HG03457 (cell line): ENCODE results near the gene SH3PXD2B.
"Not testable (repeated sequence)": the region's sequence is repeated elsewhere in the genome, so short reads cannot be mapped to it uniquely, and the experiment has no call there.

Experiments used
- ATAC-seq: cut with Tn5 transposase; IDR thresholded peaks from one replicate; pipeline ENCODE4 v1.9.1; 2021; ENCODE audit warnings: moderate number of reproducible peaks; ENCODE audit not compliant: unreplicated experiment

SH3PXD2B gene

DNA sequence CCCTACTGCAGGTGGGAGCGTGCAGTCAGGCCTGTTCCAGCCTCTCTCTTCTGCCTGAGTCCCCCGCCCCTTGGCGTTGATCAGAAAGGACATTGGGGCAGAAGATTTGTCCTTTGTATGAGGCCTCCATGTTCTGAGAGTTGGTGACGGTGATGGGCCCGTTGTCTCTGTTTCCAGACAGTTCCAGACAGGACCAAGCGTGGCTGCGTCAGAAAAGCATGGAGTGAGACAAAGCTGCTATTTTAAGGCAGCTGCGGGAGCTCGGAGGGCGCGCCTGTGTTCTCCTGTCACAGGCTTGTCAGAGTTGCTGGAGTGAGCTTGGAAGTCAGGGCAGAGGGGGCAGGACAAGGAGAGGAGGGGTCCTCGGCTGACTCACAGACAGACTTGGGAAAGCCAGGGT, 32.1 kb upstream of the SH3PXD2B start:
- no peak for ATAC-seq

DNA sequence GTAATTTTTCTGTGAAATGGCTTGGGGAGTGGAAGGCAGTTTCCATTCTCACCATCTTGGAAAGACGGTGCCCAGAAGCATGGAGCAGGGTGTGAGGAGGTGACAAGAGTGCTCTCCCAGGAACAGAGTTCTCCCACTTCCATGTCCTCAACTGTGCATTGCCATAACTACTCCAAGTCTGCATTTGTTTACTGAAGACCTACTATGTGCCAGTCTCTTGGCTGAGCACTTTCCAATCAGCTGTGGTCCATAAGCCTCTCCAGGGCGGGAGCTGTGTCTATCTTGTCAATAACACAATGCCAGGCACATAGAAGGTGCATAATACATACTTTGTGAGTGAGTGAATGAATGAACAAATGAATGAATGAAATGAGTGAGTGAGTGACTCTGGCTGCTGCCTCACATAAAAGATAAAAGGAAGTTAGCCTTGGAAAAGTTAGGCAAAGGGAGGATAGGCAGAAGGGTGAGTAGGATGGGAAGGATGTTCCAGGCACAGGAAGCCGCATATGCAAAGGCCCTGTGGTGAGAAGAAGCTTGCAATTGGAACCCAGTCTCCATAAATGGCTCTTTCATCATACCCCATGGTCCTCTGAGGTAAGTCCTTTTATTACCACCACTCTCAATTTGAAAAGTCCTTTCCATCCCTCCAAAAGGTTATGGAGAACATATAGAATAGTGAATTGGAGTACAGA, 31.3 kb upstream of the SH3PXD2B start:
- no peak for ATAC-seq

DNA sequence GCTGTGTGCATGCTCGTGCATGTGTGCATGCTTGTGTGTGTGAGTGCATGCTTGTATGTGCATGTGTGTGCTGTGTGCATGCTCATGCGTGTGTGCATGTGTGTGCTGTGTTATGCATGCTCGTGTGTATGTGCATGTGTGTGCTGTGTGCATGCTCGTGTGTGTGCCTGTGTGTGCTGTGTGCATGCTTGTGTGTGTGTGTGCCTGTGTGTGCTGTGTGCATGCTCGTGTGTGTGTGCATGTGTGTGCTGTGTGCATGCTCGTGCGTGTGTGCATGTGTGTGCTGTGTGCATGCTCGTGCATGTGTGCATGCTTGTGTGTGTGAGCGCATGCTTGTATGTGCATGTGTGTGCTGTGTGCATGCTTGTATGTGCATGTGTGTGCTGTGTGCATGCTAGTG, 30.3 kb upstream of the SH3PXD2B start:
- ATAC-seq: no peak

DNA sequence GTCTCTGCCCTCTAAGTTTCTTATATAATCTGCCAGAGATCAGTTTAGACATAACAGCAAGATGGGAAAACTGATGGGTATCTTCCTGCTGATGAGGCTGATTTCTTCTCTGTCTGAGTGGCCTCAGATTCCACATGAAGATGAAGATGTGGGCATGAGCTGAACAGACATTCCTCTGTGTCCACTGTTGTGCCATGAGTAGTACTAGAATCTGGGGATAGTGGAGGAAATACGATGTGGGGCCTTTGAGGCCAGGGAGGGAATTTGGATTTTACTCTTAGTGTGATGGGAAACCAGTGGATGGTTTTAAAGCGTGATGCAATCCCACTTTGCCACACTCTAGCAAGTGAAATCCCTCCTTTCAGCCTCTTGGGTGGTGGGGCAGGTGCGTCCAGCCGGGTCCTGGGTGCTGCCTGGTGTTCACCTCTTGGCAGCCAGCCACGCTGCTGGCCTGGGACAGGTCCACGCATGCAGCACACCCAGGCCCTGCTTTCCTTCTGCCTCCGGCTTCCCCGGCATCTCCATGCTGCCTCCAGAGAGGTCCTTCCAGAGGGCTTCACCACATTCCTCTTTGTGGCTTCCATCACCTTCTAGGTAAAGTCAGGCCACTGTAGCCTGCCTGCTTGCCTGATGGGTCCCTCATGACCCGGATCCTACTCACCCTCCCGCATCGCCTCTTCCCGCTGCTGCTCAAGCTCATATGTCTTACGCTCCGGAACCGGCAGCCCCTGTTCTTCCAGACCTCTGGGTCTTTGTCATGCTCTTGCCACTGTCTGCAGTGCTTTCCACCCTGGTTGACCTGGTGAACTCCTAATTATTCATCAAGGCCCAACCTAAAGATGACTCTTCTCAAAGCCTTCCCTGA, 28.1 kb upstream of the SH3PXD2B start:
- no peak for ATAC-seq

DNA sequence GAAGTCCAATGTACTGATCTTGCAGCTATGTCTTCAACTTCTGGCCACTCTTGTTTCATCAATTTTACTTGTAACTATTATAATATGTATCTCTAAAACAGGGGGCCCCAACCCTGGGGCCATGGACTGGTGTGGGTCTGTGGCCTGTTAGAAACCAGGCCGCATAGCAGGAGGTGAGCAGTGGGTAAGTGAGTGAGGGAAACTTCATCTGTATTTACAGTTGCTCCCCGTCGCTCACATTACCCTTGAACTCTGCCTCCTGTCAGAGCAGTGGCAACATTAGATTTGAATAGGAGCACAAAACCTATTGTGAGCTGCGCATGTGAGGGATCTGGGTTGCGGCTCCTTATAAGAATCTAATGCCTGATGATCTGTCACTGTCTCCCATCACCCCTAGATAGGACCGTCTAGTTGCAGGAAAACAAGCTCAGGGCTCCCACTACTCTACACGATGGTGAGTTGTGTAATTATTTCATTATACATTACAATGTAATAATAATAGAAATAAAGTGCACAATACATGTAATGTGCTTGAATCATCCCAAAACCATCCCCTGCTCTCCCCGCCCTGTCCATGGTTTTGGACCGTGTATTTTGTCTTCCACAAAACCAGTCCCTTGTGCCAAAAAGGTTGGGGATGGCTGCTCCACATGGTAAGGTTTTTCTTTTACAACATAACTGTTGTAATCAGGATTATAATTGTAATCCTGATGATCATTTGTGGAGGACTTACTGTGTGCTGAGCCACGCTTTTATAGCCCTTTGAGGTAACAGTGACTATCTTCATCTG, 26.9 kb upstream of the SH3PXD2B start:
- ATAC-seq: no peak

DNA sequence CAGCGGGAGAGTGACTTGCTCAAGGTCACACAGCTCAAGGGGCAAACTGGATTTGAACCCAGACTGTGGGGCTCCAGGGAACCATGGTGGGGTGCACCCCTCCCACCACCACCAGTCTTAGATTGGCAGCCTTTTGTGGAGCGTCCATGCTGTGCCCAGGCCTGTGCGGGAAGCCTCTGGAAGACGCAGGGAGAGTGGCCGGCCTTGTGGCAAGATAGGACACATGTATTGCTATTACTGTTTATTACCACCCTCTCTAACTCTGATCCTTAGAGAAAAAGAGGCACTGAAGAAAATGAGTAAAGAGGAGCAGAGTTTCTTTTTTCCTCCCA, 25.4 kb upstream of the SH3PXD2B start:
- ATAC-seq: no peak

DNA sequence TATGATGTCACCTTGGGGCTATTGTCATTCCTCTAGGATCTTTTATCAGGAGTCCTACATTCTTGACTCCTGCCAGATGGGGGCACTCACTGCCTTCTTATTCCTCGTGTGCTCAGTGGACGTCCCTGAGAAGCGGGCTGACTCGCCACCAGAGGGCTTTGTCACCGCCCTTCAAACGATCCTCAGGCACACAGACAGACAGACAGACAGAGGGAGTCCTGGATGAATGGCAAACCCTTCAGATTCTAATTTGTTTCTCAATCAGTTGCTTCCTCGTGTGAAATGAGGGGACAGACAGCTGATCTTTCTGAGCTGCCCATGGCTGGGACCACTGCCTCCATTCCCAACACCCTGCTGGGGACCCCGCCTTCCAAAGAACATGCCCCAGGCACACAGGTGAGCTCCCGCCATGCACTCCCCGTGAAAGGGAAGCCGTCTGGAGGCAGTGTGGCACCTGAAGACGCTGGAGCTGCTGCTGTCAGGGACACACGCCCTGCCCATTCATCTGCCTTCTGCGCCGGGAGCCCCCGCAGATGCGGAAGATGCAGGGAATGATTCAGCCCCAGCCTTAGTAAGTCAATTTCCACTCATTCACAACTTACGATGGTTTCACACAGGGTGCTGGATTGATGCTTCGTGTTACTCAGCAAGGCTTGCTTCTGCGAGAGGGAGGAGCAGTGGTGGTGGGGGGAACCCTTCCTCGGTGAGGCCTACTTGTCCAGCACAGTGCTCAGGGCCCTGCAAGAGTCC, 24.9 kb upstream of the SH3PXD2B start:
- ATAC-seq: no peak

DNA sequence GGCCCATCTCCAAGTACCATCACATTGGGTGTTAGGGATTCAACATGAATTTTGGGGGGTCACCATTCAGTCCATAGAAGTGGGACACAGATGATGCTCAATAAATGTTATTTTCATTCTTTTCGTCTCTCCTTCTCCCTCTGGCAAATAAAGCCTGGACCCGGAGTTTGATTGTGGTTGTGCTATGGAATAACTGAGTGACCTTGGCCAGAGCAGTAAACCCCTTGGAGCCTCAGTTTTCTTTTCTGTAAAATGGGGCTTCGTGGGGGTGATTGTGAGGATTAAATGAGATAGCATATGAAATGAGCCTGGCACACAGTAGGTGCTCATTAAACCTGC, 24.3 kb upstream of the SH3PXD2B start:
- ATAC-seq: not testable (repeated sequence)

DNA sequence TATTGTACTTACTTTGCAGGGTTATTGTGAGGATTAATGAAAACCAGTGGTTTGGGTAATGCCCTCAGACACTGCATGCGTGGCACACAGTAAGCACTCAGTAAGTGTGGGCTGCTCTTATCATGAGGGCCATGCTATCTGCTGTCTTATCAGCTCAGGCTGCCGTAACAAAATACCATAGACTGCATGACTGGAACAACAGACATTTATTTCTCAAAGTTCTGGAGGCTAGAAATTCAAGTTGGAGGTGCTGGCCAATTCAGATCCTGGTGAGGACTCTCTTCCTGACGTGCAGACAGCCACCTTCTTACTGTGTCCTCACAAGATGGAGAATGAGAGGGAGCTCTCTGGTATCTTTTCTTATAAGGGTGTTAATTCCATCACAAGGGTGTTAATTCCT, 23.9 kb upstream of the SH3PXD2B start:
- no peak for ATAC-seq

DNA sequence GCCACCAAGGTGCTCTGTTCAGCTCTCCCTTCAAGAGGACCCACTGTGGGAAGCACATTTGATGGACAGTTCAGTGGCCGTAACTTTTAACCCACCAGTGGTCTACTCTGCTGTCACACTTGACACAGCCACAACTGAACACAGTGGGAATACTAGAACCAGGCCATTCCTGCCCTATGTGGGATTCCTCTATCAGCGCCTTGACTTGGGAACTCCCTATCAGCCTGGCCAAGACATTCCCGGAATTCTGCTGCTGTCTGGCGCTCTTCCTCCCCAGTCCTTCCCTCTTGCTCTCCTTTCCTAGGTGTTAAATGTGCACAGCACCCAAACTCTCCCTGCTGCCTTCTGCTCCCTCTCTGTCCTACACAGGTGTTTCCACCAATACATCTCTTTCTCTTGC, 23.1 kb upstream of the SH3PXD2B start:
- no peak for ATAC-seq

DNA sequence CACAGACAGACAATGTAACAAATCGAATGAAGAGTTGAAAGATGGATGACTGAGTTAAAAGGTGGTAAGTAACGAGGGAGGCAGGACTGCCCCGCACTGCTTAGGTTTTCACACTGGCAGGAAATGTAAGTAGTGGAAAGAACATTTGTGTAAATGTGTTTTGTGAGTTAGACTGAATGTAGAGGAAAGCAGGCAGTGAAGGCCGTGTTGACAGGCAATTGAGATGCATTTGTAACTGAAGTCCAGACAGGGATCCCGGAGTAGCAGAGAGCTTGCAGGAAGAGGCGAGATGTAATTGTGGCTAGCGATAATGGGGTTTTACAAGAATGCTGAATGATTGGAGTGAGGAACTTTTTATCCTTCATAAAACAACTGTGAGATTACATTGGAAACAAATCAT, 20.0 kb upstream of the SH3PXD2B start:
- no peak for ATAC-seq

DNA sequence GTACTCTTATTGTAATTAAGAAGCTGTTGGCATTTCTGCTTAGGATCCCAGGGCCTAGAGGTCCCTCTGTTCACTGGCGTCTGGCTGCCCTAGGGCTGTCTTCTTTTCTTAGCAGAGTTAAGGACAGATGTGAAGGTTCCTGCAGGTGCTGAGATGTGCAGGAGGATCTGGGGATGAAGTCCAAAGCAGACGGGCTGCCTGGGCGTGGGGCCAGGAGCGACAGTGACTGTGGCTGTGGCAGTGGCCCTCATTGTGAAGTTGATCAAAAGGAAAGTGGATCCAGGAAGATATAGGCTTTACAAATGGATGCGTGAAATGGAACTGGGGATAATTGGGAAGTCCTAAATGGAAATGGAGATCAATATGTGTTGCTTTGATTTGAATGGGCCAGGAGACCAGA, 19.1 kb upstream of the SH3PXD2B start:
- no peak for ATAC-seq

DNA sequence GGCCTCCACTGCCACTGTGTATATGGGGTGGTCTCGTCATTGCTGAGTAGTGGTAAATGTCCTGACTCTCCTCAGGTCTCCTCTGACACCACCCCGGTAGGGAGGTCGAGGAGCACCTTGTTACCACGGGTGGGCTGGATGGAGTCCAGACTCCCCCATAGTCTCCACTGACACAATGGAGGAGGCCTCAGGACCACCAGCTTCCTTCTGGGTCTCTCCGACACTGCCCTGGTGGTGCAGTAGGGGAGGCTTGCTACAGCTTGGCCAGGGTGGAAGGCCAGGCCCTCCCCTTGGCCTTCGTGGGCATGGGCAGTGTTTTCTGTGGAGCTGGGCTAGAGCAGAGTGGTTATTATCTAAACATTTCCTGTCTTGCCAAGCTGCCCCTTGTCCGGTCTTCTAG, 15.4 kb upstream of the SH3PXD2B start:
- ATAC-seq: no peak

DNA sequence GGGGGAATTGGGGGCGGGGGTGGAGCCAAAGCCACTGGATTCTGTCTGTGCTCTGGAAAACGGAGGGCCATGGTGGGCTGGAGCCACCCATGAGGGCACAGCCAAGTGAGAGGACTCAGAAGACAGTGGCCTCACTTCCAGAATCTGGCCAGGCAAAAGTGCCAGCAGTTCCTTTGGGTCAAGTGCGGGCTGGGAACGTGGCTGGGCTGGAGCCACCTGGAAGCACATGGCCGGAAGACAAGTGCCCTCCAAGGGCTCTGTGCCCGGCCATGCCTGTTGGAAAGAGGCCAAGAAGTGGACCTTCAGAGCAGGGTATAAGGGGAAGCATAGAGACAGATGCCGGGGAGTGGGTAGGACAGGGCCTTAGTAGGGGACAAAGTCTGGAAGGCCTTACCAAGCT, 11.7 kb upstream of the SH3PXD2B start:
- no peak for ATAC-seq

DNA sequence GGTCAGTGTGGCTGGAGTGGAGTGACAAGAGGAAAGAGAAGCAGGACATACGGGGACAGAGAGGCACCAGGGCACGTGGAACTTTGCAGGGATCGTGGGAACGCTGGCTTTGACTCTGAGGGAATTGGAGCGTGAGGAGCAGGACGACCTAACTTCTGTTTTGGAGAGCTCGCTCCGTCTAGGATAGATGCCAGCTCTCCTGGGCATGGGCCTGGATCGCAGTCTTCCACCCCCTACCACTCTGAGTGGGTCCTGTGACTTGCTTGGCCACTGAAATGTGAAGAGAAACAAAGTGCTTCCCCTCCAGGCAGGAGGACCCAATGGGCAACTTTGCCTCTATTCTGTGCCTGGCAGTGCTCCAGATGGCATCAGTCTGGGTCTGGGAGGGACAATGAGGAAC, 8.7 kb upstream of the SH3PXD2B start:
- no peak for ATAC-seq

DNA sequence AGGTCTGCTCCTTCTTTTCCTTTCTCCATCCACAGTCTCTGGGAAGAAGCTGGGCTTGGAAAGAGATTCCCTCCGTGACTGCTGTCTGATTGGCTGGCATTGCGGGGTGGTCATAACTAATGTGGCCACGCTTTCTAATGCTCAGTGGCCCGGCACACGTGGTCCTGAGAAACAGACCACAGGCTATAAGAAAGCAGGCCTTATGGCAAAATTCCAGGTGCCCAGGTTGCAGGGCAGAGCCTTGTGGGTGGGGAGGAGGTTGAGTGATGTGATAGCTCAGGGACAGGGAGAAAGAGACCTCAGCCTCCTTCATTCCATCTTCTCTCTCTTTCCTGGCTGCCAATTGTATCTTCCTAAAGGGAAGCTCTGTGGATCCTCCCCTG, 5.4 kb upstream of the SH3PXD2B start:
- no peak for ATAC-seq

DNA sequence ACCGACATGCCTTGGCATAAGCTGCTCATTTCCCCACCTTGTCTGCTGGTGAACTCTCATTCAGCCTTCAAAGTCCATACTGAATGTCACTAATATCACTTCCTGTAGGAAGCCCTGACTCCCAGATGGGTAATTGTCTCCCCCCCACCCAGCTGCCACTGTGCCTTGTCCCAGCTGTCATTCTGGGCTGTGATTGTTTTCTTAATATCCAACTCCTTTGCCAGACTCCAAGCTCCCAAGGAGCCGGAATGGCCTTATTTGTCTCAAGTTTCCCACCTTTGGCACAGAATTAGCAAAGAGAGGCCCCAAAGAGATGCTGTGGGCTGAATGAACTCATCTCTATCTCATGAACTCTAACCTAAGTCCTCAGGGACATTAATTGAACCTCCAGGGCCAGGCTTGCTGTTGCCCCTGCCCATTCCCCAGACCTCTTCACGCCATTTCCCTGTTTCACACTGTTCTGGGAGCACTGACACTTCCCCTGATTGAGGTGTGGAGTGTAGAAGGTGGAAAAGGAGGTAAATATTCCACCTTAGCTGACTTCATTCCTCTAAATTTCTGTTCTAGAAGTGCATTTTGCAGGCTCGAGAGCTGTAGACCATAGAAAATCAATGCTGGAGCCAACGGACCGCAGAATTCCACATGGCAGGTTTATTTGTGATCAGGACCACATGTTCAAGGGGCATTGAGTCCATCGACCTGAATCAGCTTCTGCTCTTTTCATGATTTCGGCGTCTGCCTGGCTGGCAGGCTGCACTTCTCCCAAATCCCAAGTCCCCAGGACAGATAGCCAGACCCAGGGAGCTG, 4.9 kb upstream of the SH3PXD2B start:
- no peak for ATAC-seq

DNA sequence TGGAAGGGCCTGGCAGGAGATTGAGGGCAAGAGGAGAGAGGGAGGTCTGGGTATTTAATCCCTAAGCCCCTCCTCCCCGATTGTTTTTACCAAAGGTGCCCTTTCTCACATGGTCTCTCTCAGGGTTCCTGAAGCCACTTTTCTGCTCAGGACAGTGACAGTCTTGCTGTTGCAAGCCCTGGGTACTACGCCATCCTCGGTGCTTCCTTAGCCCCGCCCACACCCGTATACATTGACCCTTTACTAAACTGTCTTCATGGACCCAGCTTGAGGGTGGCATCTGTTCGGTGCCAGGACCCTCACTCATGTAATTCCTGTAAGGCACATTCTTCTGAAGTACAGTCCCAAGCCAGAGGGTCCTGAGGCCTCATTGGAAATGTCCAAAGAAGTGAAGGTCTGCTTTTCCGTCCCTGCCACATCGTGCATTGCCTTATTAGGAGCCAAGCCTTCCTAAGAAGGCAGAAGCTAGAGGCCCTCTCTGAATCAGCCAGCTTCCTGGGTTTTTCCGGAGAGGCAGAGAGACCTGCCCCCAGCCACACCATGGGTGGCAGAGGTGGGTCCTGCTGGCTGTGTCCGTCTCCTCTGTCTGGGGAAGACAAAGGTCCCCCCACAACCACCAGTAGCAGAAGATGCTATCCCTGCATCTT, 1.9 kb upstream of the SH3PXD2B start:
- no peak for ATAC-seq

DNA sequence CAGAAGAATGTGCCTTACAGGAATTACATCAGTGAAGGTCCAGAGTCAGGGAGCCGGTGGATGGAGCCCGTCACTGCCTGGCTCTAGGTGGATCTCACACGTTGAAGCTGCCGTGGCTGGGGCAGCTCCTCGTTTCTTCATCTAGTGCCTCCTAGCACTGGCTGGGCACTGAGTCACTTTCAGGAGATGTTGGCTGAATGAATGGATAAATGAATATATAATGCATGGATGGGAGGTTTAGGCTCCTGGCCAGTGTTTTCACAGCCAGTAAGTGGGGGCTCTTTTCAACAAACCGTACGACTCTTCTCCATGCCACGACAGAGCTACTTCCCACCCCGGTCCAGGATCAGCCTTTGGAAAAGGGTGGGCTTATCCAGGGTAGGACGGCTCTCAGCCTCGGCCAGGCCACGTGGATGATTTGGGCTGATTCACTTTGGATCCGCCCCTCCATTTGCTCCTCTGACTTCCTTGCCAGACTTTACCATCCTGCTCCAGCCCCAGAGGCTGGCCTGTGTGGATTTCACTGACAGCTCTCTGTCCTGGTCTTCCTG, 1.3 kb upstream of the SH3PXD2B start:
- no peak for ATAC-seq

DNA sequence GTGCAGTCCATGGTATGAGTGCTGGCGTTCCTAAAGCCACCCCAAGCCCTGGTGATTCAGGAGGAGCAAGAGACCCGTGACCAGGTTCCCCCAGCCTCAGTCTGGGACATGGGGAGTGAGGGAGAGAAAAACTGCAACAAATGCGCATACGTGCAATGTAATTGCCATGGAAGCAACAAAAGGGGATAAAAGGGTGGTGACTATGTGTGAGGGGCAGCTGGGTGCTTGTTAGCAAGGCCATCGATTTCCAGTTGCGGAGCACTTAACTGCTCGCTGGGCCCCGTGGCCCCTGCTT, 709 bp upstream of the SH3PXD2B start:
- no peak for ATAC-seq
